PC-3 (cell line): ENCODE data around the gene FAM43A. TPM values are rescaled to one million over a fixed set of nuclear protein-coding genes. Genes with fewer than 3 reads are reported as not detected.

ENCODE experiments used
- ATAC-seq: fragments of 200-7000 bp; cut with Tn5 transposase; 2 replicates; pipeline ENCODE4 v1.9.1; 2020; ENCODE audit warnings: mild to moderate bottlenecking, moderate library complexity
- BruUV-seq: library from RNA; stranded (reverse); fragments of 400-500 nt; replicated peaks from 2 replicates; lab custom pipeline; 2021; lab: Mats Ljungman, UMichigan
- CTCF ChIA-PET: fragments of 300-600 bp; sonication (Branson Sonifier 250); formaldehyde crosslinking; loops from one replicate; lab custom pipeline; 2022; ENCODE audit warnings: antibody characterized with exemption; lab: Charles Lee
- POLR2A ChIA-PET: fragments of 300-600 bp; sonication (Branson Sonifier 250); formaldehyde crosslinking; loops from one replicate; lab custom pipeline; 2022; ENCODE audit warnings: antibody characterized with exemption; ENCODE audit not compliant: unreplicated experiment; lab: Charles Lee
- DNase-seq: peaks from one replicate; pipeline ENCODE4 v3.0.0-alpha.2; 2015
- H2AFZ ChIP-seq: fragments of 300-600 bp; sonication (generic); 2 replicates; pipeline ENCODE4 v1.6.0; 2016; ENCODE audit warnings: antibody characterized with exemption, low read length
- H3F3A ChIP-seq: fragments of 300-600 bp; sonication (generic); one replicate; pipeline ENCODE4 v1.6.0; 2017; ENCODE audit warnings: antibody characterized with exemption, low read length, control low read depth, mild to moderate bottlenecking; ENCODE audit not compliant: unreplicated experiment
- H3K27ac ChIP-seq: fragments of 300-600 bp; sonication (generic); 2 replicates; pipeline ENCODE4 v1.5.1; 2016; ENCODE audit warnings: mild to moderate bottlenecking, low read length
- H3K27me3 ChIP-seq: fragments of 300-600 bp; sonication (generic); 2 replicates; pipeline ENCODE4 v1.6.1; 2016; ENCODE audit warnings: low read length, mixed read lengths
- H3K36me3 ChIP-seq: fragments of 300-600 bp; sonication (generic); 2 replicates; pipeline ENCODE4 v1.6.1; 2016; ENCODE audit warnings: low read depth, mixed run types, low read length, mixed read lengths
- H3K4me1 ChIP-seq: fragments of 300-600 bp; sonication (generic); 2 replicates; pipeline ENCODE4 v1.5.1; 2016; ENCODE audit warnings: low read length; ENCODE audit not compliant: insufficient read depth
- H3K4me2 ChIP-seq: fragments of 300-600 bp; sonication (generic); 2 replicates; pipeline ENCODE4 v1.6.0; 2016; ENCODE audit warnings: low read length
- H3K4me3 ChIP-seq: fragments of 300-600 bp; sonication (generic); 2 replicates; pipeline ENCODE4 v1.5.1; 2016; ENCODE audit warnings: mild to moderate bottlenecking, low read length, mixed read lengths
- H3K79me2 ChIP-seq: fragments of 300-600 bp; sonication (generic); 2 replicates; pipeline ENCODE4 v1.6.1; 2017; ENCODE audit warnings: low read length, mixed read lengths
- H3K9ac ChIP-seq: fragments of 300-600 bp; sonication (generic); 2 replicates; pipeline ENCODE4 v1.6.0; 2016; ENCODE audit warnings: mild to moderate bottlenecking, low read length
- H3K9me2 ChIP-seq: fragments of 300-600 bp; sonication (generic); replicated peaks from 2 replicates; pipeline ENCODE4 v1.6.1; 2016; ENCODE audit warnings: mixed run types, low read length, mixed read lengths
- H3K9me3 ChIP-seq: fragments of 300-600 bp; sonication (generic); 2 replicates; pipeline ENCODE4 v1.6.1; 2016; ENCODE audit warnings: low read length, mixed read lengths
- H4K20me1 ChIP-seq: fragments of 300-600 bp; sonication (generic); 2 replicates; pipeline ENCODE4 v1.6.1; 2016; ENCODE audit warnings: low read length, mixed read lengths
- CTCF ChIP-seq: fragments of 300-600 bp; sonication (generic); conservative IDR thresholded peaks from 2 replicates; pipeline ENCODE4 v1.5.1; 2017; ENCODE audit warnings: antibody characterized with exemption, low read depth, mild to moderate bottlenecking, low read length
- EZH2 ChIP-seq: fragments of 300-600 bp; sonication (generic); IDR thresholded peaks from one replicate; pipeline ENCODE4 v1.6.1; 2017; ENCODE audit warnings: antibody characterized with exemption, mild to moderate bottlenecking, low read length; ENCODE audit not compliant: unreplicated experiment
- EZH2phosphoT487 ChIP-seq: fragments of 300-600 bp; sonication (generic); IDR thresholded peaks from 2 replicates; pipeline ENCODE4 v1.6.1; 2018; ENCODE audit warnings: mild to moderate bottlenecking, antibody characterized with exemption, low read length, borderline replicate concordance
- intact Hi-C: fragments of 100-400 bp; cut with micrococcal nuclease; formaldehyde crosslinking; loops from 2 replicates; pipeline ENCODE4 v1.9.0; 2023
- total RNA-seq: library from RNA; depleted of rRNA; stranded (reverse); fragments of >200 nt; gene quantifications from 2 replicates; pipeline ENCODE4 v1.2.3, GENCODE V29; 2014

The FAM43A gene
- total RNA-seq, 1 experiment from 2014 or later = 59.8 TPM

GRCh38 chr3:194664857-194665256 lies 20.8 kb upstream of the FAM43A start:
- ChIA-PET POLR2A (interaction anchor here (0.7 kb wide), 1 partner anchor 742 kb away, joined by 4 read pairs; no protein-coding TSS in a partner anchor), CTCF (interaction anchor here (0.7 kb wide), 1 partner anchor 23 kb away, joined by 6 read pairs; no protein-coding TSS in a partner anchor)
- H3K9me3 ChIP-seq = no peaks in the 10 kb centered on the region
- H2AFZ ChIP-seq = no peak overlapping the region
- H3K27me3 ChIP-seq = no peaks in the 10 kb centered on the region
- peaks cover 29% of the 10 kb centered on the region for H3K79me2 ChIP-seq
- peaks cover 61% of the 10 kb centered on the region for H3K36me3 ChIP-seq
- no peaks in the 10 kb centered on the region for H3K4me1 ChIP-seq
- TF ChIP-seq EZH2 (no peak), CTCF (no peak), EZH2phosphoT487 (no peak)
- no peak overlapping the region for H3K4me2 ChIP-seq
- peak; percentile 43 for ATAC-seq
- no TSS peak for BruUV-seq
- no peak overlapping the region for H3K4me3 ChIP-seq
- H4K20me1 ChIP-seq = peaks cover 2% of the 10 kb centered on the region
- intact Hi-C loops = no loop called here
- peak; percentile 22 for DNase-seq
- no peak overlapping the region for H3K27ac ChIP-seq
- no peaks in the 10 kb centered on the region for H3K9me2 ChIP-seq
- H3K9ac ChIP-seq = no peak overlapping the region
- no peaks in the 10 kb centered on the region for H3F3A ChIP-seq

GRCh38 chr3:194667363-194667762 lies 18.3 kb upstream of the FAM43A start:
- POLR2A ChIA-PET = no interaction called here
- intact Hi-C loops = no loop called here
- BruUV-seq = no TSS peak

More at GRCh38 chr3:194667363-194667762, 18.3 kb upstream of the FAM43A start:
- Histone ChIP-seq H2AFZ (no peak overlapping the region), H3K4me1 (peaks cover 14% of the 10 kb centered on the region), H3K27ac (no peak overlapping the region), H3K36me3 (peaks cover 44% of the 10 kb centered on the region), H3K27me3 (no peaks in the 10 kb centered on the region), H3F3A (no peaks in the 10 kb centered on the region), H3K9me2 (no peaks in the 10 kb centered on the region), H4K20me1 (peaks cover 17% of the 10 kb centered on the region), H3K4me2 (no peak overlapping the region), H3K9ac (no peak overlapping the region), H3K9me3 (no peaks in the 10 kb centered on the region), H3K79me2 (peaks cover 42% of the 10 kb centered on the region), H3K4me3 (no peak overlapping the region)
- DNase-seq = no peak
- ATAC-seq = no peak
- no peak for TF ChIP-seq EZH2
- no peak for TF ChIP-seq CTCF
- no peak for TF ChIP-seq EZH2phosphoT487
- CTCF ChIA-PET = no interaction called here
